Esophagus (tissue), 2 donors: ENCODE data around the gene JPT1. TPM values are rescaled to one million over a fixed set of nuclear protein-coding genes. Genes with fewer than 3 reads are reported as not detected.
A peak's percentile ranks its signal among the peaks of the same experiment; 100 is the strongest.
"Not testable (repeated sequence)": the region's sequence is repeated elsewhere in the genome, so short reads cannot be mapped to it uniquely, and the experiment has no call there.

Source experiments
- H3K27ac ChIP-seq, 2 donors: one replicate each; pipeline ENCODE4 v1.5.1; 2013; ENCODE audit warnings: low read depth in 2 of 2, mild to moderate bottlenecking in 2 of 2, inconsistent platforms in 1 of 2, low read length in 1 of 2, moderate library complexity in 1 of 2
- H3K27me3 ChIP-seq, 2 donors: one replicate each; pipeline ENCODE4 v1.6.1; 2013; ENCODE audit warnings: low read length in 2 of 2, control low read depth in 1 of 2, mild to moderate bottlenecking in 1 of 2; ENCODE audit not compliant: insufficient read depth in 2 of 2, control insufficient read depth in 1 of 2
- H3K36me3 ChIP-seq, 2 donors: one replicate each; pipeline ENCODE4 v1.6.1; 2013; ENCODE audit warnings: low read length in 1 of 2; ENCODE audit not compliant: control insufficient read depth in 2 of 2, insufficient read depth in 2 of 2
- H3K4me1 ChIP-seq, 2 donors: one replicate each; pipeline ENCODE4 v1.6.1; 2013; ENCODE audit warnings: low read length in 1 of 2; ENCODE audit not compliant: control insufficient read depth in 2 of 2, insufficient read depth in 2 of 2
- H3K4me3 ChIP-seq, 2 donors: one replicate each; pipeline ENCODE4 v1.5.1; 2013; ENCODE audit warnings: low read length in 2 of 2, mild to moderate bottlenecking in 2 of 2, low read depth in 1 of 2, moderate library complexity in 1 of 2
- H3K9me3 ChIP-seq, 2 donors: one replicate each; pipeline ENCODE4 v1.6.1; 2013; ENCODE audit warnings: mild to moderate bottlenecking in 2 of 2, low read depth in 1 of 2, low read length in 1 of 2, moderate library complexity in 1 of 2; ENCODE audit not compliant: control insufficient read depth in 2 of 2, insufficient read depth in 1 of 2
- WGBS, 2 donors: extraction: QIAGEN DNeasy Blood & Tissue Kit; methylation state at CpG; one replicate each; pipeline ENCODE4 v1.1.7; 2013; 5-methylcytosine and 5-hydroxymethylcytosine counted together
- polyA plus RNA-seq, 2 donors: library from polyadenylated mRNA; stranded (reverse); fragments of 200-250 nt; gene quantifications; one replicate each; pipeline ENCODE4 v1.2.3, GENCODE V29; 2013
- donor health status: healthy with polysubstance abuse.
- donor health status: Bipolar disorder and iron deficiency.

The JPT1 gene
- polyA plus RNA-seq, 2 donors = 292 to 300 TPM

- peaks cover 0 to 16% of the 10 kb centered on the region in 2 donors for H3K36me3 ChIP-seq
- H3K27me3 ChIP-seq, H3K9me3 ChIP-seq: not testable (repeated sequence)
- H3K4me1 ChIP-seq = peaks cover 0 to 12% of the 10 kb centered on the region in 2 donors
- H3K27ac ChIP-seq = peak overlapping the region; percentile 93 to 94
- peak overlapping the region; percentile 77 to 83 for H3K4me3 ChIP-seq
- WGBS, 2 donors = 78% methylated on average over 40 of the region's 40 CpGs
These were observed 22.0 kb downstream of the JPT1 start for GRCh38 chr17:75132018-75133000.

DNA sequence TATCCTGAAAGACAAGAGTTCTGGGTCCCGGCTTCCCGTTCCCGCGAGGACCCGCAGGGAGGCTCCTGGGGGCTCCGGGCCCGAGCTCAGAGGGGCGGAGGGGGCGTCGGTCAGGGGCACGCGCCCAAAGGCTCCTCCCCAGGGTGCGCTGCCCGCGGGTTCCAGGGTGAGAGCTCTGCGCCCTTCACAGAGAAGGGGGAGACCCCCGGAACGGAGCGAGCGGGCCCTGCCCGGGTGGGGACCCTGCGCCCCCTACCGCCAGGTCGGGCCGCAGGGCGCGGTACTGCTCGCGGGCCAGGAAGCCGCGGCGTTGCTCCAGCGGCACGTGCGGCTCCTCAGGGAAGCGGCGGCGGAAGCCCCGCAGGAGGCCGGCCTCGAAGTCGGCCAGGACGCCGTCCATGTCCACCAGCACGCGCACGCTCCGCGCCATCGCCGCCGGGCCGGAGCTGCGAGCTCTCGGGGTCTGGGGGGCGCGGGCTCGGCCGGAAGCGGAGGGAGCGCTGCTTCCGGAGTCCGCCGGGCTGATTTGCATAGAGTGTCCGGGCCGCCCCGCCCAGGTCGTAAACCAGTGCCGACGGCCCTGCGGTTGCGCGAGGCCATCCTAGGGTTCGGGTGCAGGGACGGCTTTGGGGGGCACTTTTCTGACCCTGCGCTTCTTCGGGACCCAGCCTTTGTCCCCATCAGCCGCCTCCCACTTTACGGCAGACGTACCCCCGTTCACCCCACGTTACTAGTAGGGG lies 22.9 kb downstream of the JPT1 start, which contains the start of gene NT5C:
NT5C (minus strand) TSS at position 465 of the 740 bp plus-strand sequence; CDS start at position 430, 35 bp downstream.
- Histone ChIP-seq H3K9me3 (no peaks in the 10 kb centered on the region), H3K27me3 (no peaks in the 10 kb centered on the region), H3K4me1 (peaks cover 0 to 12% of the 10 kb centered on the region in 2 donors), H3K27ac (peak within 1 kb of the TSS; percentile 93 to 94), H3K36me3 (peaks cover 0 to 16% of the 10 kb centered on the region in 2 donors), H3K4me3 (peak within 1 kb of the TSS; percentile 77 to 83)
- WGBS, 2 donors = 1% methylated on average over 60 to 82 of the region's 82 CpGs

- H3K4me1 ChIP-seq = peaks cover 0 to 16% of the 10 kb centered on the region in 2 donors
- 12 to 13% methylated on average over 19 to 29 of the region's 29 CpGs for WGBS, 2 donors
- peaks cover 0 to 16% of the 10 kb centered on the region in 2 donors for H3K36me3 ChIP-seq
- no peaks in the 10 kb centered on the region for H3K9me3 ChIP-seq
- peak overlapping the region; percentile 93 to 94 for H3K27ac ChIP-seq
- peak overlapping the region; percentile 77 to 83 for H3K4me3 ChIP-seq
- H3K27me3 ChIP-seq = no peaks in the 10 kb centered on the region
These were observed 23.6 kb downstream of the JPT1 start for GRCh38 chr17:75130632-75131277.

DNA sequence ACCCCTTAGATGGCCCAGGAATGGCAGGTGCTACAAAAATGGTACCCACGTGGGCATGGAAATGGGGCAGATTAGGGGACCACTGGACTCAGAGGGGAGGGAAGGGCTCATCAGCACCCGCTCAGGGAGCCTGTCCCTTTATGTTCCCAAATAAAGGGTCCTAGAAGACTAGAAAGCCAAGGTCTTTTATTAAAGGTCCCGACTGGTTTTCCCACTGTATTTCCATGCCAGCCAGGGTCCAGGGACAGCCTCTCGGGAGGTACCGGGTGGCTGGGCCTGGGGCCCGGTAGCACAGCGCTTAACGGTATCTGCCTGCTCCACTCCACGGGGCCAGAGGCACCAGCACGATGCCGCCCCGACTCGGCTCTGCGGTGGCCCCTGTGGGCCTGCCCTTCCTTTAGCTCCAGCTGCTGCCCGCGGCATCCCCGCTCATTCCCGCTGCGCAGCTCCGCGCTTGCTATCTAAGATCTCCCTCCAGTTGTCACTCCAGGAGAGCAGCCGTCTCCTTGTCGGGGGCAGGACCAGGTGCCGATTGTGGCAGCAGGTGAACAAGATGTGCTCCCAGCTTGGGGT lies 24.2 kb downstream of the JPT1 start:
- peak overlapping the region in 1 of 2 donors; percentile 94 for H3K27ac ChIP-seq
- peaks cover 1 to 11% of the 10 kb centered on the region in 2 donors for H3K36me3 ChIP-seq
- H3K27me3 ChIP-seq = no peaks in the 10 kb centered on the region
- H3K9me3 ChIP-seq = no peaks in the 10 kb centered on the region
- H3K4me1 ChIP-seq = peaks cover under 1 to 19% of the 10 kb centered on the region in 2 donors
- H3K4me3 ChIP-seq = peak overlapping the region in 1 of 2 donors; percentile 77
- 69 to 72% methylated on average over 24 of the region's 24 CpGs for WGBS, 2 donors

- H3K27ac ChIP-seq = no peak overlapping the region
- H3K36me3 ChIP-seq = peaks cover 4 to 11% of the 10 kb centered on the region in 2 donors
- WGBS, 2 donors = 80 to 86% methylated on average over 9 of the region's 9 CpGs
These were observed 24.7 kb downstream of the JPT1 start for GRCh38 chr17:75129576-75129975.

GRCh38 chr17:75128694-75129505 lies 25.4 kb downstream of the JPT1 start:
- Histone ChIP-seq H3K27ac (peak overlapping the region; percentile 35 to 68), H3K4me1 (peaks cover 5 to 31% of the 10 kb centered on the region in 2 donors)

More at GRCh38 chr17:75129576-75129975, 24.7 kb downstream of the JPT1 start:
- H3K9me3 ChIP-seq = no peaks in the 10 kb centered on the region
- H3K4me1 ChIP-seq = peaks cover 5 to 25% of the 10 kb centered on the region in 2 donors
- H3K4me3 ChIP-seq = no peak overlapping the region
- no peaks in the 10 kb centered on the region for H3K27me3 ChIP-seq

DNA sequence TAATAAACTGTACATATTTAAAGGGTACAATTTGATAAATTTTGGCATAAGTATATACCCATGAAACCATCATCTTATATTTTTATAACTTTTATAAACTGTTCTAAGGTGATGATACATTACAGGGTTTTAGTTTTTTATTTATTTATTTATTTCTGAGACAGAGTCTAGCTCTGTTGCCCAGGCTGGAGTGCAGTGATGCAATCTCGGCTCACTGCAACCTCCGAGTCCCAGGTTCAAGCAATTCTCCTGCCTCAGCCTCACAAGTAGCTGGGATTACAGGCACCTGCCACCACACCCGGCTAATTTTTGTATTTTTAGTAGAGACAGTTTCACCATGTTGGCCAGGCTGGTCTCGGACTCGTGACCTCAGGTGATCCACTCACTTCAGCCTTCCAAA lies 26.4 kb downstream of the JPT1 start:
- not testable (repeated sequence) for H3K9me3 ChIP-seq, H3K4me3 ChIP-seq, H3K27me3 ChIP-seq
- H3K27ac ChIP-seq = peak overlapping the region in 1 of 2 donors; percentile 68
- WGBS, 2 donors = 64 to 81% methylated on average over 5 of the region's 5 CpGs
- peaks cover 5 to 33% of the 10 kb centered on the region in 2 donors for H3K4me1 ChIP-seq
- H3K36me3 ChIP-seq = peaks cover 4 to 11% of the 10 kb centered on the region in 2 donors

More at GRCh38 chr17:75128694-75129505, 25.4 kb downstream of the JPT1 start:
- H3K9me3 ChIP-seq = no peaks in the 10 kb centered on the region
- H3K36me3 ChIP-seq = peaks cover 4 to 11% of the 10 kb centered on the region in 2 donors
- H3K27me3 ChIP-seq = no peaks in the 10 kb centered on the region
- 78 to 81% methylated on average over 33 of the region's 33 CpGs for WGBS, 2 donors
- no peak overlapping the region for H3K4me3 ChIP-seq

GRCh38 chr17:75126954-75127353 lies 27.4 kb downstream of the JPT1 start:
- H3K36me3 ChIP-seq = peaks cover 4 to 11% of the 10 kb centered on the region in 2 donors
- 87 to 96% methylated on average over 8 of the region's 8 CpGs for WGBS, 2 donors

More at GRCh38 chr17:75126954-75127353, 27.4 kb downstream of the JPT1 start:
- H3K9me3 ChIP-seq = no peaks in the 10 kb centered on the region
- H3K4me1 ChIP-seq = peaks cover 5 to 33% of the 10 kb centered on the region in 2 donors
- H3K4me3 ChIP-seq = no peak overlapping the region
- H3K27ac ChIP-seq = peak overlapping the region; percentile 15 to 37
- H3K27me3 ChIP-seq = no peaks in the 10 kb centered on the region
